PC-9 (cell line): Measurements from ENCODE around the gene UNC13C.

Source experiments
- EZH2 ChIP-seq: fragments of 200-600 bp; sonication (generic); IDR thresholded peaks from 2 replicates; pipeline ENCODE4 v1.8.0; 2017; ENCODE audit warnings: antibody characterized with exemption, low read depth
- TF ChIP-seq, protein P1 (sequence below): fragments of 200-600 bp; sonication (generic); conservative IDR thresholded peaks from 2 replicates; pipeline ENCODE4 v1.6.1; 2017; ENCODE audit warnings: mixed run types, antibody characterized with exemption, mild to moderate bottlenecking, moderate library complexity

- TF ChIP-seq, protein P1, sequence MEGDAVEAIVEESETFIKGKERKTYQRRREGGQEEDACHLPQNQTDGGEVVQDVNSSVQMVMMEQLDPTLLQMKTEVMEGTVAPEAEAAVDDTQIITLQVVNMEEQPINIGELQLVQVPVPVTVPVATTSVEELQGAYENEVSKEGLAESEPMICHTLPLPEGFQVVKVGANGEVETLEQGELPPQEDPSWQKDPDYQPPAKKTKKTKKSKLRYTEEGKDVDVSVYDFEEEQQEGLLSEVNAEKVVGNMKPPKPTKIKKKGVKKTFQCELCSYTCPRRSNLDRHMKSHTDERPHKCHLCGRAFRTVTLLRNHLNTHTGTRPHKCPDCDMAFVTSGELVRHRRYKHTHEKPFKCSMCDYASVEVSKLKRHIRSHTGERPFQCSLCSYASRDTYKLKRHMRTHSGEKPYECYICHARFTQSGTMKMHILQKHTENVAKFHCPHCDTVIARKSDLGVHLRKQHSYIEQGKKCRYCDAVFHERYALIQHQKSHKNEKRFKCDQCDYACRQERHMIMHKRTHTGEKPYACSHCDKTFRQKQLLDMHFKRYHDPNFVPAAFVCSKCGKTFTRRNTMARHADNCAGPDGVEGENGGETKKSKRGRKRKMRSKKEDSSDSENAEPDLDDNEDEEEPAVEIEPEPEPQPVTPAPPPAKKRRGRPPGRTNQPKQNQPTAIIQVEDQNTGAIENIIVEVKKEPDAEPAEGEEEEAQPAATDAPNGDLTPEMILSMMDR = no peak
- TF ChIP-seq EZH2 = no peak
Observed at GRCh38 chr15:54149115-54149531, 170.9 kb downstream of the UNC13C start.
